HepG2 (cell line): Measurements from ENCODE around the gene COBLL1. TPM values are rescaled to one million over a fixed set of nuclear protein-coding genes. Genes with fewer than 3 reads are reported as not detected.

Experiments
- GATAD2A ChIP-seq: IDR thresholded peaks from 2 replicates; pipeline ENCODE4 v1.6.1; 2016
- NR2F2 ChIP-seq: IDR thresholded peaks from 2 replicates; pipeline ENCODE4 v1.6.1; 2012; ENCODE audit warnings: low read depth, inconsistent platforms, borderline replicate concordance
- THAP9 ChIP-seq: sonication (generic); formaldehyde crosslinking; IDR thresholded peaks from 2 replicates; pipeline ENCODE4; 2020; ENCODE audit warnings: missing genetic modification reagents, mild to moderate bottlenecking, borderline replicate concordance
- ZBTB40 ChIP-seq, 2 experiments: fragments of 450-650 bp in 1 of 2; sonication (generic) in 1 of 2; formaldehyde crosslinking in 1 of 2; IDR thresholded peaks; 2 replicates each; pipeline versions ENCODE4 v1.6.1 to v1.8.0; 2016 to 2022; ENCODE audit warnings: antibody characterized with exemption in 1 of 2, mild to moderate bottlenecking in 1 of 2, missing genetic modification reagents in 1 of 2
- polyA plus RNA-seq, 8 experiments: library from polyadenylated mRNA; depleted of rRNA in 3 of 8; stranded (reverse) in 7 of 8; unstranded in 1 of 8; fragments of >200 nt; fragmentation: Illumina TruSeq in 4 of 8; extraction: Trizol in 4 of 8; gene quantifications; 2 replicates each; pipeline versions ENCODE4 v1.2.1 to v1.2.3, GENCODE V29; 2011 to 2016; ENCODE audit warnings: low read depth in 4 of 8, missing spikeins in 1 of 8, mixed read lengths in 1 of 8; ENCODE audit not compliant: insufficient read depth in 1 of 8
- total RNA-seq, 5 experiments: library from RNA; depleted of rRNA; stranded (reverse); fragments of >200 nt; fragmentation: Illumina TruSeq; extraction: Trizol; gene quantifications; 2 replicates each; pipeline ENCODE4 v1.2.3, GENCODE V29; 2016; ENCODE audit warnings: low read depth in 1 of 5
- TF ChIP-seq, protein P1 (sequence below): IDR thresholded peaks from 2 replicates; pipeline ENCODE4 v1.4.0; 2020; ENCODE audit warnings: mild to moderate bottlenecking, missing genetic modification reagents

The COBLL1 gene
- total and polyA plus RNA-seq, 2 of the 13 experiments (the other 11 are each of a cell fraction or from before 2014, with no cell fraction given) = 32.6 to 86.8 TPM

DNA sequence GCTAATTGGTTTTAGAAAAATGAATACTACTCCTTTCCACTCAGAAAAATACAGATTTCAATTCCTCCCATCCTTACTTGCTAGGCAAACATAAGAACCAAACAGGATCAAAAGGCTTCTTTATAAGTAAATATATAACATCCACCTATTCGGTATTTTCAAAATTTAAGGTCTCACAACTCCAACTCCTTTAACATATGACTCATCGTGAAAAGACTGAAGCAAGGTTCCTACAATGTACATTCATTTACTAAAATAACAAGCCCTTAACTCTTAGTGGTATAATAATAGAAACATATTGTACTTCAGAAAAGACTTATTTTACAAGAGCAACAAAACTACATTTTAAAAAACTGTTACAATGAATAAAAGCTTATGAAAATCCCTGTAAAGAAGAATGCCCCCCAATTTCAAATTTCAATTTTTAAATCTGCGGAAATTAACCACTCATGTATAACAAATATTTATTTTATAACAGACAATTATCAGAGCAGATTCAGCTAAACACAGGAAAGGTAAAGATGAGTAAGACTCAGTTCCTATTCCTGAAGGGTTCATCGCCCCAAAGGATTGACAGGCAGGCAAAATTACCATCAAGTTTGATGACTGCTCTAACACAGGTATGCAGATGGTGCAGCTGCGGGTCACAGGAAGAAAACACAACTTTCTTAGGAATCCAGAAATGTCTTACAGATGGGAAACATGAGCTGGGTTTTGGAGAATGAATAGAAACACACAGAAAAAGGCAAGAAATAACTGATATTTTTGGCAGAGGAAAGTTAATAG is 96.4 kb downstream of the COBLL1 start (continued):
- TF ChIP-seq THAP9 (CRISPR knock-in tag) = no peak
- TF ChIP-seq, protein P1, sequence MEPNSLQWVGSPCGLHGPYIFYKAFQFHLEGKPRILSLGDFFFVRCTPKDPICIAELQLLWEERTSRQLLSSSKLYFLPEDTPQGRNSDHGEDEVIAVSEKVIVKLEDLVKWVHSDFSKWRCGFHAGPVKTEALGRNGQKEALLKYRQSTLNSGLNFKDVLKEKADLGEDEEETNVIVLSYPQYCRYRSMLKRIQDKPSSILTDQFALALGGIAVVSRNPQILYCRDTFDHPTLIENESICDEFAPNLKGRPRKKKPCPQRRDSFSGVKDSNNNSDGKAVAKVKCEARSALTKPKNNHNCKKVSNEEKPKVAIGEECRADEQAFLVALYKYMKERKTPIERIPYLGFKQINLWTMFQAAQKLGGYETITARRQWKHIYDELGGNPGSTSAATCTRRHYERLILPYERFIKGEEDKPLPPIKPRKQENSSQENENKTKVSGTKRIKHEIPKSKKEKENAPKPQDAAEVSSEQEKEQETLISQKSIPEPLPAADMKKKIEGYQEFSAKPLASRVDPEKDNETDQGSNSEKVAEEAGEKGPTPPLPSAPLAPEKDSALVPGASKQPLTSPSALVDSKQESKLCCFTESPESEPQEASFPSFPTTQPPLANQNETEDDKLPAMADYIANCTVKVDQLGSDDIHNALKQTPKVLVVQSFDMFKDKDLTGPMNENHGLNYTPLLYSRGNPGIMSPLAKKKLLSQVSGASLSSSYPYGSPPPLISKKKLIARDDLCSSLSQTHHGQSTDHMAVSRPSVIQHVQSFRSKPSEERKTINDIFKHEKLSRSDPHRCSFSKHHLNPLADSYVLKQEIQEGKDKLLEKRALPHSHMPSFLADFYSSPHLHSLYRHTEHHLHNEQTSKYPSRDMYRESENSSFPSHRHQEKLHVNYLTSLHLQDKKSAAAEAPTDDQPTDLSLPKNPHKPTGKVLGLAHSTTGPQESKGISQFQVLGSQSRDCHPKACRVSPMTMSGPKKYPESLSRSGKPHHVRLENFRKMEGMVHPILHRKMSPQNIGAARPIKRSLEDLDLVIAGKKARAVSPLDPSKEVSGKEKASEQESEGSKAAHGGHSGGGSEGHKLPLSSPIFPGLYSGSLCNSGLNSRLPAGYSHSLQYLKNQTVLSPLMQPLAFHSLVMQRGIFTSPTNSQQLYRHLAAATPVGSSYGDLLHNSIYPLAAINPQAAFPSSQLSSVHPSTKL (CRISPR knock-in tag) = peak; percentile 75
- TF ChIP-seq ZBTB40 (IDR thresholded peaks at IDR 0.05) = no peak
- no peak for TF ChIP-seq ZBTB40 (CRISPR knock-in tag; IDR thresholded peaks at IDR 0.05)
- peak; percentile 26; the same call in 1 of the 2 replicates for TF ChIP-seq GATAD2A (CRISPR knock-in tag)
- TF ChIP-seq NR2F2 = no peak
